GM11168 (cell line): Measurements from ENCODE around the gene PKDREJ.

Source experiments
- in situ Hi-C: fragments of 300-500 bp; cut with MboI; formaldehyde crosslinking; loops from one replicate; pipeline ENCODE4 v1.12.0; 2022; ENCODE audit warnings: low sequenced_read_pairs; ENCODE audit not compliant: unreplicated experiment

Gene PKDREJ

DNA sequence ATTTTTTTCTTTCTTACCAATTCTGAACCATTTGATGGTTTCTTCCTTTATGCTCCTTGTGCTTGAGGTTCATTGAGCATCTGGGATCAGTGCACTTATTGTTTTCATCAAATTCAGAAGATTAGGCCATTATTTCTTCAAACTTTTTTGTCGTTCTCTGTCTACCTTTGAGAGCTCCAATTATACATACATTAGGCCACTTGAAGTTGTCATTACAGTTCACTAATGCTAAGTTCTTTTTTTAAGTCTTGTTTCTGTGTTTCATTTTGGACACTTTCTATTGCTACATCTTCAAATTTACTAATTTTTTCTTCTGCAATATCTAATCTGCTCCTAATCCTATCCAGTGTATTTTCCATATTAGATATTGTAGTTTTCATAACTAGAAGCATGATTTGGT is 53.9 kb downstream of the PKDREJ start:
- in situ Hi-C loops = no loop called here
